Activated CD8-positive, alpha-beta memory T cell treated with anti-CD3 and anti-CD28 coated beads, Interleukin-2, amount 50 U/mL, for 48 hours (primary cell): Measurements from ENCODE around the gene CSF1R.

Experiments used
- DNase-seq: peaks from one replicate; pipeline ENCODE4 v3.0.0-alpha.2; 2020

The CSF1R gene

GRCh38 chr5:150085950-150086715, at the start of gene CSF1R:
TSS of gene CSF1R (minus strand) at chr5:150086554. CDS start at chr5:150086427, 127 bp downstream.
- no peak for DNase-seq

DNA sequence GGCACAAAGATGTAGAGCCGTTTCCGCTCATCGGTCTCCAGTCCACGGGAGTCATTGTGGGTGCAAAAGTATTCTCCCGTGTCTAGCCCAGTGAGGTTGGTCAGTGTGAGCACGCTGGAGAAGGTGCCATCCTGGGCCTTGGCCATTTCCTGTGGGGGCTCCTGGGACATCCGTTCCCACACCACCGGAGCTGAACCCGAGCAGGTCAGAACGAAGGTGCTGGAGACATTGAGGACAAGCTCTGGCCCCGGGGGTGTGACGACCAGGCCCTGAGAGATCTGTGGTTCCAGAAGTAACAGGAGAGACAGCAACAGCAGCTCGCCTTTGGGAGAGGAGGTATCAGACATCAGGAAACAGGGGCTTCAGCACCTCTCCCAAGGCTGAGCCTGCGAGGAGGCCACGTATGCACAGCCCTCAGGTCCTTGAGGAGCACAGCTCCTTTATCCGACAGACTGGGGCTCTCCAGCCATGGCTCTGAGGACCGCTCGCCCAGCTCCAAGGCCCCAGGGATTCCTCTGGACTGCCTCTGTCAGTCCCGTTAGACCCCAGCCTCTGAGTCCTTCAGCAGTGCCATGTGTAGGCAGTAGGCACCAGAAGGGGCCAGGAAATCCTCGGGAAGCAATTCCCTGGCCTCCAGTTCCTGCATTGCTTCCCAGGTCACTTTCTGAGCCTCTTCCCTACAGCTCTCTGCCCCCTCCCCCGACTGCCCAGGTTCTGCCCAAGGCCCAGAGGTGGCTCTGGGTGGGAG, 49.4 kb upstream of the CSF1R start:
- no peak for DNase-seq

GRCh38 chr5:150134198-150134588, 47.8 kb upstream of the CSF1R start:
- DNase-seq, result no peak

GRCh38 chr5:150133581-150134197, 47.3 kb upstream of the CSF1R start:
- no peak for DNase-seq

GRCh38 chr5:150132740-150133139, 46.4 kb upstream of the CSF1R start:
- no peak for DNase-seq

- DNase-seq, result no peak
These were observed 45.8 kb upstream of the CSF1R start for GRCh38 chr5:150131978-150132694.

DNA sequence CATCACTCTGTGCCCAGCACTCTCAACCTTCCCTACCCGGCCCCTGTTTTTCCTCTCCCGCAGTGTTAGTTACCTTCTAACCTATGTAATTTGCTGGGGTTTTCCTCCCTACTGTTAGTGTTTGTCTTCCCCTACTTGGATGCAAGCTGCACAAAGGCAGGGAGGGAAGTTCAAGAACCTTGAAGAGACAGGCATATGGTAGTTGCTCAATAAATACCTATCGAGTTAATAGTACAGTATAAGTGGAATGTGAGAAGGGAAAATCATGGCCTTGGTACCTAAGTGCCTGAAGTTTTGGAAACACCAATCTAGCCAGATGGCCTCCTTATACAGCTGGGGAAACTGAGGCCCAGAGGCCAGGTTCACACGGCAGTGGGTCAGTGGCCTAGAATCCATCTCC, 45.1 kb upstream of the CSF1R start:
- no peak for DNase-seq

- no peak for DNase-seq
These were observed 44.2 kb upstream of the CSF1R start for GRCh38 chr5:150130493-150130922.

DNA sequence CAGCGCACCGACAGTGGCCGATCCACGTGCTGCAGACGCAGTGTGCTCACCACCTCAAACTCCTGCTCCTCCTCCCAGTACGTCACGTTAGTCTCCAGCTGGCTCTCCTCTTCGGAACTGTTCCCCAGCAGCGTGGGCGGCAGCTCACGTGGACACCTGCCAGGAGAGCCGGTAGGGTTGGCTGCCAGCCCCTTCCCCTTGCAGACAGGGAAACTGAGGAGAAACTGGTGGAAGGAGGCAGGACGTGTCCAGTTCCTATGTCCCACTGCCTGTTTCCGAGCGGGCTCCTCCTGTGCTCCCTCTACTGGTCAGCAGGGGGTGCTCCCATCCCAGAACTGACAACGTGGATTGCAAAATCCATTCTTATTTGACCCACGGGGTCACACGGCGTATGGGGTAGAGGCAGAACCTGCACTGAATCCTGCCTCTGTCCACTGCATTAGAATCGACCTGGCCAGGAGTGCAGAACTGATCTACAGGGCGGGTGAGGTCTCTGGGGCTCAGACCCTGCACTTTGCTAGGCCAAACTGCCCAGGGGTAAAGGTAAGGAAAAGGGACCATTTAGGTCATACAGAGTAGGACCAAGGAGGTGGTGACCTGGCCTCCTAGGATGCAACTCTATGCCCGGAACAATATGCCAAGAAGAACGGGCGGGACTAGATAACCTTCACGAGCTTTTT, 43.6 kb upstream of the CSF1R start:
- DNase-seq, result peak; percentile 79

GRCh38 chr5:150129454-150129812, 43.1 kb upstream of the CSF1R start:
- no peak for DNase-seq

DNA sequence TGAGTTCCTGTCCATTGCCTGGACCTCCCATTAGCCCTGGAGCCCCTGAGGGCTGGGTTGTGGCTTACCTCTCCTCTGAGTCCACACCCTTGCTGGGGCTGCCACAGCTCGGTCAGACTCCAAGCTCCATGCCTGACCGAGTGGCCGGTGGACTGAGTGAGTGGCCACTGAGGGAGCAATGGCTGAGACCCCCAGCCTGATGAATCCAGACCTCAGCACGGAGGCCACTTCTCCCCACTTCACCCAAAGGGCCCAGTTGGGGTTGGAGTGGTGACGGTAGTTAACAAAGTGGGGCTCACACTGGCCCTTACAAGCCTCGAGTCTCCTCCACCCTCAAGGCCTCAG, 40.5 kb upstream of the CSF1R start:
- DNase-seq, result no peak

- no peak for DNase-seq
These were observed 40.0 kb upstream of the CSF1R start for GRCh38 chr5:150126199-150126920.

GRCh38 chr5:150125334-150125733, 39.0 kb upstream of the CSF1R start:
- DNase-seq, result no peak

GRCh38 chr5:150124596-150124995, 38.2 kb upstream of the CSF1R start:
- no peak for DNase-seq

GRCh38 chr5:150124111-150124557, 37.8 kb upstream of the CSF1R start:
- DNase-seq, result no peak

DNA sequence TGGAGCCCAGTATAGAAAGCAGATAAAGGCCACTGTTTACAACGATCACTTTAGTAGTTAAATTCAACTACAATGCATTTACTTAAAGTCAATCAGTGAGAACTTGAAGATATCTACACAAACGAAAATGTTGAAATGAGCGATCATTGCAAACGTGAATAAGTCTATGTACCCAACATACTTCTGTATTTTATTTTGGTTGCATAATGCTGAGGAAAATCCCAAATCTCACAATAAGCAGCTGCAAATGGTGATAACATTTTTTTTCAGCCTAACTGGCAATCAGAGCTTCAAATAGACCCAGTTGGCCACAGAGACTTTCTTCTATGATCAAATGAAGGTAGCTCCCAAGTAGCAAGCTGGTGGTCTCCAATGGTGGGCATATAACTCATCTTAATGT, 37.2 kb upstream of the CSF1R start:
- no peak for DNase-seq

DNA sequence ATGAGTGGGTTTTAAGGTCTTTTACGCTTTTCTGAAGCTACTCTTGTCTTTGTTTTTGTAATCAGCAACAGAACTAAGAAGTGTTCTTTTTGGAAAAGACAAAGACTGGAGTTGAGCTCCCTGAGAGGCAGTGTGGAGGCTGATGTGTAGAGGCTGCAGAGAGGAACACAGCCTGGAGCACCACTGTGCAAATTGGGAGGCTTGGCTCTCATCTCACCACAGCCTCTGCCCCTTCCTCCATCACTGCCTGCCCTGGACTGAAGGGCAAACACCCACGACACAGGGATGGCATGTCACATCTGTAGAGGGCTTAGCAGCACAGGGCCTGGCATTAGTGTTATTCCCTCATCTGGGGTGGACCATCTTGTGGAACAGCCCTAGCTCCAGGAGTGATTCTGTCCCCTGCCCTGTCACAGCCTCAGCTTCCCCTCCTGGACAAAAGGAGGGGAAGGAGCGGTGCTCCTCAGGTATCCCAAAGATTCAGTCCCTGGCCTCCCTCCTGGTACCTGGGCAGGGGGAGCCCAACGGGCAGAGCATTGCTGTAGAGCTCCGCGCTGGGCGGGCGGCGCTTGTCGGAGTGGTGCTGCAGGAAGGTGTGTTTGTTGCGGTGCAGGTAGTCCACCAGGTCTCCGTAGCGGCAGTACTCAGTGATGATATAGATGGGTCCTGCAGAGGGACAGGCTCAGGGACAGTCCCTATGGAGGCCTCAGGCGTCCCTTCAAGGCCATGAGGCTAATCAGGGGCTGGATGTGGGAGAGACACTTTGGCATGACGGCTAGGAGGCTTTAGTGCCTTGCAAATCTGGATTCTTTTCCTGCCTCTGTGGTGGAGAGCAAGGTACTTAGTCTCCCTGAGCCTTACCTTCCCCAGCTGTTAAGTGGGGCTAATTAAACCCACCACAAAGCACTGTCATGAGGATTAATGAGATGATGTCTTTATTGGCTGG, 36.5 kb upstream of the CSF1R start:
- DNase-seq, result no peak

- DNase-seq, result no peak
These were observed 35.8 kb upstream of the CSF1R start for GRCh38 chr5:150122158-150122510.

GRCh38 chr5:150121448-150122157, 35.2 kb upstream of the CSF1R start:
- DNase-seq, result no peak
